GM12873 (cell line): ENCODE data around the gene ANKRD1.

Experiments
- TF ChIP-seq, protein P1 (sequence below): IDR thresholded peaks from 2 replicates; pipeline ENCODE4 v1.5.1; 2012; ENCODE audit warnings: low read depth, mild to moderate bottlenecking, moderate library complexity, low read length, control low read depth; ENCODE audit not compliant: insufficient read depth; ENCODE audit errors: missing control alignments

The ANKRD1 gene

DNA sequence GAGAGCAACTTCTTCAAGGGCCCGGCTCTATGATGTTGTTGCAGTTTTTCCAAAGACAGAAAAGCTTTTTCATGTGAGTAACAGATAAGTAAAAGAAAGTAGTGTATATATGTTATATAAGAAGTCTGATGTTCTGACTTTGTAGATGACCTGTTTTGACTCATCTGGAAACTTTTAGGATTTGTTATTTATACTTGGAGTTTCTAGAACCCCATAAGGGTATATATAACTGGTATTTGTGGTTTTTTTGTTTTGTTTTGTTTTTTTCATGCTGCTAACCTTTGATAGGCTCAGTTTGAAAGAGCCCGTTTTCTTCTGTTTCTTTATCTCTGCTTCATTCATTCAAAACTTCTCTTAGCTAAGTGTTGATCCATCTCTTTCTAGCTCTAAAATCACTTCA lies 41.8 kb downstream of the ANKRD1 start:
- TF ChIP-seq, protein P1, sequence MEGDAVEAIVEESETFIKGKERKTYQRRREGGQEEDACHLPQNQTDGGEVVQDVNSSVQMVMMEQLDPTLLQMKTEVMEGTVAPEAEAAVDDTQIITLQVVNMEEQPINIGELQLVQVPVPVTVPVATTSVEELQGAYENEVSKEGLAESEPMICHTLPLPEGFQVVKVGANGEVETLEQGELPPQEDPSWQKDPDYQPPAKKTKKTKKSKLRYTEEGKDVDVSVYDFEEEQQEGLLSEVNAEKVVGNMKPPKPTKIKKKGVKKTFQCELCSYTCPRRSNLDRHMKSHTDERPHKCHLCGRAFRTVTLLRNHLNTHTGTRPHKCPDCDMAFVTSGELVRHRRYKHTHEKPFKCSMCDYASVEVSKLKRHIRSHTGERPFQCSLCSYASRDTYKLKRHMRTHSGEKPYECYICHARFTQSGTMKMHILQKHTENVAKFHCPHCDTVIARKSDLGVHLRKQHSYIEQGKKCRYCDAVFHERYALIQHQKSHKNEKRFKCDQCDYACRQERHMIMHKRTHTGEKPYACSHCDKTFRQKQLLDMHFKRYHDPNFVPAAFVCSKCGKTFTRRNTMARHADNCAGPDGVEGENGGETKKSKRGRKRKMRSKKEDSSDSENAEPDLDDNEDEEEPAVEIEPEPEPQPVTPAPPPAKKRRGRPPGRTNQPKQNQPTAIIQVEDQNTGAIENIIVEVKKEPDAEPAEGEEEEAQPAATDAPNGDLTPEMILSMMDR = no peak

GRCh38 chr10:90872648-90873020 lies 48.3 kb downstream of the ANKRD1 start:
- TF ChIP-seq, protein P1 = no peak

GRCh38 chr10:90871766-90872647 lies 48.9 kb downstream of the ANKRD1 start, which contains the start of gene RPP30:
RPP30 (plus strand) TSS chr10:90871974; CDS start chr10:90871987, 13 bp downstream.
- TF ChIP-seq, protein P1 = no peak

- TF ChIP-seq, protein P1 = peak; percentile 47
Measured at GRCh38 chr10:90871279-90871765, 49.6 kb downstream of the ANKRD1 start.

GRCh38 chr10:90866050-90866598 lies 54.8 kb downstream of the ANKRD1 start:
- TF ChIP-seq, protein P1 = no peak

DNA sequence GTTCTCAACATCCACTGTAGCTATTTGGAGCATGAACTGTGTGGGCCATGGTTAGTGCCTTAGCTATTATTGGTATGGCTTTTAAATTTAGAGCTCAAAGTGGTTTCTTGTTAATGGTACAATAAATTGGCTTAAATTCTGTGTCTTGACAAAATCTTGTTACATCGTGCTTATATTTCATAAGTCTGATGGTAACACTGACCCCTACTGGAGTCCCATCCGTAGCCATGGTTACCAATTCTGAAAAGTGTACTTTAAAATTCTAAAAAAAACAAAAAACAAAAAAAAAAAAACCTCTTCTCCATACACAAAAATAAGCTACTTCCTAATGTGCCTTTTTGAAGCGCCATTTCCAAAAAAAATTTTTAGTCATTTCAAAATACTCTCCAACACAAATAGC lies 55.5 kb downstream of the ANKRD1 start:
- TF ChIP-seq, protein P1 = peak; percentile 32

GRCh38 chr10:90862908-90863514 lies 57.9 kb downstream of the ANKRD1 start:
- TF ChIP-seq, protein P1 = peak; percentile 54
